GM18868 (cell line): ENCODE results near the gene LRRC39.

Experiments
- ATAC-seq: cut with Tn5 transposase; IDR thresholded peaks from one replicate; pipeline ENCODE4 v1.9.1; 2021; ENCODE audit warnings: mild to moderate bottlenecking, moderate library complexity; ENCODE audit not compliant: unreplicated experiment

The LRRC39 gene

GRCh38 chr1:100151679-100152078 lies 26.4 kb downstream of the LRRC39 start:
- ATAC-seq: no peak

GRCh38 chr1:100147875-100148274 lies 30.2 kb downstream of the LRRC39 start:
- ATAC-seq: no peak

- ATAC-seq: no peak
These were observed 31.1 kb downstream of the LRRC39 start for GRCh38 chr1:100146958-100147357.

- no peak for ATAC-seq
These were observed 32.9 kb downstream of the LRRC39 start for GRCh38 chr1:100145116-100145515.

GRCh38 chr1:100142343-100142742 lies 35.7 kb downstream of the LRRC39 start:
- no peak for ATAC-seq

DNA sequence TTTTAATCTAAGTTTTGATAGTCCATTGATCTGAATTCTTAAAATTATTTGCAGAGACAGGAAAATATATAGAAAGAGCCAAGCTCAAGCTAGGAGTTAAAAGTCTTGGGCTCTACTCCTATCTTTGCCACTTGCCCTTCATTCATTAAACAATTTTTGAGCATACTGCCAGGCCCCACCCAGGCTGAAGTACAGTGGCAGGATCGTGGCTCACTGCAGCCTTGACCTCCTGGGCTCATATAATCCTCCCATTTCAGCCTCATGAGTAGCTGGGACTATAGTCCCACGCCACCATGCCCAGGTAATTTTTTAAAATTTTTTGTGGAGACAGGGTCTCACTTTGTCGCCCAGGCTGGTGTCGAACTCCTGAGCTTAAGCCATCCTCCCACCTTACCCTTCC lies 36.9 kb downstream of the LRRC39 start:
- ATAC-seq: no peak

GRCh38 chr1:100137602-100138001 lies 40.5 kb downstream of the LRRC39 start:
- no peak for ATAC-seq

- no peak for ATAC-seq
These were observed 43.2 kb downstream of the LRRC39 start for GRCh38 chr1:100134872-100135271.

GRCh38 chr1:100132566-100133477 lies 45.2 kb downstream of the LRRC39 start, which contains the start of the genes SASS6 and TRMT13:
Gene SASS6 (minus strand): TSS chr1:100132930. CDS start chr1:100132814, 116 bp downstream.
Gene TRMT13 (plus strand): TSS chr1:100133163. CDS start chr1:100133169, 6 bp downstream.
- peak; percentile 90 for ATAC-seq

- no peak for ATAC-seq
These were observed 46.4 kb downstream of the LRRC39 start for GRCh38 chr1:100131623-100132022.

DNA sequence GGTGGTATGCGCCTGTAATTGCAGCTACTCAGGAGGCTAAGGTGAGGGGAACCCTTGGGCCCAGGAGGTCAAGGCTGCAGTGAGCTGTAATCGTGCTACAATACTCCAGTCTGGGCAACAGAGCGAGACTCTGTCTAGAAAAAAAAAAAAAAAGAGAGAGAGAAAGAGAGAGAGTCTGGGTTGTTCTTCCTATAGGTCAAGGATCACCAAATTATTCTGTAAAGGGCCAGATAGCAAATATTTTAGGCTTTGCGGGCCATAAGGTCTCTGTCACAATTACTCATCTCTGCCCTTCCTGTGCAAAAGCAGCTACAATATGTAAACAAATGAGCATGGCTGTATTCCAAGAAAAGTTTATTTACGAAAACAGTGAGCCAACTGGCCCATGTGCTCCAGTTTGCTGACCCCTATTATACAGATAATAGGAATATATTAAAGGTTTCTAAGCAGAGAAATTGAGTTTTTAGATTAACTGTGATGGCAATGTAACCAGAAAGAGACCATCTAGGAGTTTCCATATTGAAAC lies 47.4 kb downstream of the LRRC39 start:
- no peak for ATAC-seq

DNA sequence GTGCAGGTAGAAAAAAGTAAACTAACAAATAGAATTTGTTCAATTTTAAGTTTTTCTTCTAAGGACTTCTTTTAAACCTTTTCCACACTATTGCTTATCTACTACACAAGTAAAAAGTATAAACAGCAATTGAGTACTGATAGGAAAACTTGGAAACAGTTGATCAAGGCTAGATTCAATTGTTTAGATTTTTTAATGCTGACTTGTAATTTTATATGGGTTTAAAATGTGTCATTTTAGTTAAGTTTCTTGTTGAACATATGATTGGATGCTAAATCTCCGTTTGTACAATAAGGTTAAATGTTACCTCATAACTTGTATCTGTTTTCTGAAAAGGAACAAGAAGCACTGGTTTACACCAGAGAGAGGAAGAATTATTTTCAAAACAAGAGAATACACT lies 50.8 kb downstream of the LRRC39 start:
- ATAC-seq: no peak

GRCh38 chr1:100122177-100122576 lies 55.9 kb downstream of the LRRC39 start:
- no peak for ATAC-seq

DNA sequence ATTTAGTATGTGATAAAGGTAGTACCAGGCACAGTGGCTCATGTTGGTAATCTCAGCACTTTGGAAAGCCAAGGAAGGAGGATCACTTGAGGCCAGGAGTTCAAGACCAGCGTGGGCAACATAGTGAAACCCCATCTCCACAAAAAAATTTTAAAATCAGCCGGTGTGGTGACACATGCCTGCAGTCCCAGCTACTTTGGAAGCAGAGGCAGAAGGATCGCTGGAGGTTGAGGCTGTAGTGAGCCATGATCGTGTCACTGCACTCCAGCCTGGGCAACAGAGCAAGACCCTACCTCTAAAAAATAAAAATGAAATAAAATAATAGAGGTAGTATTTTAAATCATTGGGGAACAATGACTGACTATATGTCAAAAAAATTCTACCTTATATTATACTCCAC lies 62.5 kb downstream of the LRRC39 start:
- ATAC-seq: no peak

DNA sequence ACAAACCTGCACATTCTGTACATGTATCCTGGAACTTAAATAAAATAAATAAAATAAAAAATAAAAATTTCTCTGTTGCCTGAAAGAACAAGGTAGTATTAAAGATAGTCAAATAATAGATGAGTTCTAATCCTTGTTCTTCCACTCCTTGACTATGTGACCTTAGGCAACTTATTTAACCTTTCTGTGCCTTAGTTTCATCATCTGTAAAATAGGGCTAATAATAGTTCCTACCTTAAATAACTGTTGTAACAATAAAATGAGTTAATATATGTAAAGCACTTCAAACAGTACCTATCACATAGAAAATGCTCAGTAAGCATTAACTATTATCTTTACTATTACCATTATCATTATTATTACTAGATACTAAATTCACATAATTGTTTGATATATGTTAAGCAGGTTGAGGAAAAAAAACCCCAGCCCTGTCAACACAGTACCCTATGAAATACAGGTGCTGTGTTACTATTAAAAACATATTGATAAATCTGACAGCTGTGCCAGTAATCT lies 68.4 kb downstream of the LRRC39 start:
- no peak for ATAC-seq

DNA sequence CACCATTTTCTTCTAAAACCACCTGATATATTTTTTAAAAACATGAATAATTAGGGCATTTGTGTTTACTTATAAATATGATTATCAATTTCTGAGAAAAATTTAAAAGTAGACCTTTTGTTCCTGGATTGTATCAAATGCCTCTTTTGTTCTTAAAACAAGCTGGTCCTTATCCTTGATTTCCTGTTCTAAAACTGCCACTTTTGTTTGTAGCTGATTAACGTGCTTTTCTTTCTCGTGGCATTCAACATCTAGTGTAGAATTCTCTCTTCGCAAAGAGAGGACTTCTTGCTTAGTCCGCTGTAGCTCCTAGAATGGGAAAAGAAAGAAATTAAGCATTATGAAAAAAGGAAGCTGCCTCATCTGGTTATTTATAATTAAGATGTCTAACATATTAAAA lies 70.4 kb downstream of the LRRC39 start:
- ATAC-seq: no peak

DNA sequence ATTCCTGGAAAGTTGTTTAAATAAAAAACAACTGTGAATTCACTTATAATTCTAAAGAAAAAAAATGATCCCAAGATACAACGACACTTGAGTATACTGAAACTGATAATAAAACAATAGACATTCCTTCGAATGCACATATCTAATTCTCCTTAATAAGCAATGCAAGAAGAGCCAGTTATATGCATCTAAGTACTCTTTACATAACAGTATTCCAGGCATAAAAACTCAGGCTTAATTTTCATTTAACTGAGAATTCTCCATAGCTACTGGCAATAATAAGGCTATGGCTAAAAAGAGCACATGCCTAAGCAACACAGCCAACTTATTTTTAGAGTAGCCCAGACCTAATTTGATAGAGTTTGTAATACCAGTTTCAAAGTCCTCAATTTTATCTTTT lies 76.5 kb downstream of the LRRC39 start:
- ATAC-seq: no peak

- no peak for ATAC-seq
These were observed 77.9 kb downstream of the LRRC39 start for GRCh38 chr1:100100202-100100601.
